K562 treated with DMSO at 1 percent for 12 hours (cell line): Measurements from ENCODE around the gene JAK2. TPM values are rescaled to one million over a fixed set of nuclear protein-coding genes. Genes with fewer than 3 reads are reported as not detected.

Source experiments
- total RNA-seq: library from RNA; unstranded; fragments of 300-600 nt; gene quantifications from 2 replicates; pipeline ENCODE4 v1.2.3, GENCODE V29; 2022; ENCODE audit not compliant: insufficient read depth

Gene JAK2
- total RNA-seq, result 2.0 and 10.4 TPM in 2 replicates

GRCh38 chr9:4984621-4985385 lies at the start of gene JAK2:
Gene JAK2, plus strand, starts transcription at chr9:4985272. Its CDS starts 36,716 bp downstream, at chr9:5021988.

Other genes with a start within 250 kb of the JAK2 start
- 18.7 and 41.6 TPM in 2 replicates for gene AK3, start 244.1 kb upstream of the JAK2 start, total RNA-seq
- gene RCL1, start 192.3 kb upstream of the JAK2 start, total RNA-seq, result 13.7 and 22.8 TPM in 2 replicates
- not detected in 2 replicates for gene INSL6, start 200.4 kb downstream of the JAK2 start, total RNA-seq
- not detected in 2 replicates for gene INSL4, start 246.1 kb downstream of the JAK2 start, total RNA-seq